ENCODE data around the gene CTXND1. TPM values are rescaled to one million over a fixed set of nuclear protein-coding genes. Genes with fewer than 3 reads are reported as not detected.

The CTXND1 gene
- total and polyA plus RNA-seq, 2 donors (not counting 1 experiment from before 2014, with no cell fraction given): under 0.01 to 0.01 TPM

DNA sequence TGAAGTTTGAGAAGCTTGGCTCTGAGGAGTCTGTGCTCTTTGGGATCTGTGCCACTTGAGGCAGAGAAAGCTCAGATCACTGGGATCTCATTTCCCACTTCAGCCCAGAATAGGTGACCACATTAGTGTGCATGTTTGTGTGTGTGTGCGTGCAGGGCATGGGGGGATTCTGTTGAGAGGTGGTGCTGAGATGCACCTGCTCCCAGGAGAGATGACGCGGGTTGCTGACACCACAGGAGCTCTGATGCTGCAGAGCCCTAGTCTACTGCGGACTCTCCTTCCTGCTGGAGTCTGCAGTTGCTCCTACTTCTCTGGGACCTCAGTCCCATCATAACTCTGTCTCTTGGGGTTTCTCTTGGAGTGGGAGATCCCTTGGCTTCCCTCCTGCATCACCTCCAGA is 14.7 kb upstream of the CTXND1 start:
- no peak for TF ChIP-seq EZH2 (IDR thresholded peaks at IDR 0.05; ENCODE audit: low read length, missing control alignments)
- TF ChIP-seq, protein P1, sequence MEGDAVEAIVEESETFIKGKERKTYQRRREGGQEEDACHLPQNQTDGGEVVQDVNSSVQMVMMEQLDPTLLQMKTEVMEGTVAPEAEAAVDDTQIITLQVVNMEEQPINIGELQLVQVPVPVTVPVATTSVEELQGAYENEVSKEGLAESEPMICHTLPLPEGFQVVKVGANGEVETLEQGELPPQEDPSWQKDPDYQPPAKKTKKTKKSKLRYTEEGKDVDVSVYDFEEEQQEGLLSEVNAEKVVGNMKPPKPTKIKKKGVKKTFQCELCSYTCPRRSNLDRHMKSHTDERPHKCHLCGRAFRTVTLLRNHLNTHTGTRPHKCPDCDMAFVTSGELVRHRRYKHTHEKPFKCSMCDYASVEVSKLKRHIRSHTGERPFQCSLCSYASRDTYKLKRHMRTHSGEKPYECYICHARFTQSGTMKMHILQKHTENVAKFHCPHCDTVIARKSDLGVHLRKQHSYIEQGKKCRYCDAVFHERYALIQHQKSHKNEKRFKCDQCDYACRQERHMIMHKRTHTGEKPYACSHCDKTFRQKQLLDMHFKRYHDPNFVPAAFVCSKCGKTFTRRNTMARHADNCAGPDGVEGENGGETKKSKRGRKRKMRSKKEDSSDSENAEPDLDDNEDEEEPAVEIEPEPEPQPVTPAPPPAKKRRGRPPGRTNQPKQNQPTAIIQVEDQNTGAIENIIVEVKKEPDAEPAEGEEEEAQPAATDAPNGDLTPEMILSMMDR (conservative IDR thresholded peaks at IDR 0.05 in 1 of 2, IDR thresholded peaks at IDR 0.05 in 1 of 2; ENCODE audit: low read depth in 1 of 2, low read length in 2 of 2): no peak
- no peaks in the 10 kb centered on the region for H3K36me3 ChIP-seq (ENCODE audit: control insufficient read depth, insufficient read depth, low read length)
- DNase-seq (ENCODE audit: low read depth in 2 of 2): no peak
- H3K4me2 ChIP-seq (ENCODE audit: extremely low read depth, insufficient read depth, low read length): no peak overlapping the region
- H4K20me1 ChIP-seq (ENCODE audit: control insufficient read depth, extremely low read depth, insufficient read depth, low read length): no peaks in the 10 kb centered on the region
- H3K4me3 ChIP-seq (replicated peaks in 1 of 4; ENCODE audit: control extremely low read depth in 1 of 4, insufficient read depth in 1 of 4, low read depth in 3 of 4, low read length in 4 of 4): no peak overlapping the region
- H3K27ac ChIP-seq (ENCODE audit: insufficient read depth, low read length): no peak overlapping the region
- no peaks in the 10 kb centered on the region for H3K4me1 ChIP-seq (ENCODE audit: control insufficient read depth, extremely low read depth, insufficient read depth, low read length)
- no peaks in the 10 kb centered on the region for H3K27me3 ChIP-seq (ENCODE audit: control insufficient read depth, insufficient read depth, low read length)
- no peak overlapping the region for H3K9ac ChIP-seq (ENCODE audit: insufficient read depth, low read length)
- no peaks in the 10 kb centered on the region for H3K9me3 ChIP-seq (ENCODE audit: control insufficient read depth, insufficient read depth, low read depth, low read length)
- no peaks in the 10 kb centered on the region for H3K79me2 ChIP-seq (ENCODE audit: control insufficient read depth, insufficient read depth, low read length)
- H2AFZ ChIP-seq (ENCODE audit: low read length): no peak overlapping the region

DNA sequence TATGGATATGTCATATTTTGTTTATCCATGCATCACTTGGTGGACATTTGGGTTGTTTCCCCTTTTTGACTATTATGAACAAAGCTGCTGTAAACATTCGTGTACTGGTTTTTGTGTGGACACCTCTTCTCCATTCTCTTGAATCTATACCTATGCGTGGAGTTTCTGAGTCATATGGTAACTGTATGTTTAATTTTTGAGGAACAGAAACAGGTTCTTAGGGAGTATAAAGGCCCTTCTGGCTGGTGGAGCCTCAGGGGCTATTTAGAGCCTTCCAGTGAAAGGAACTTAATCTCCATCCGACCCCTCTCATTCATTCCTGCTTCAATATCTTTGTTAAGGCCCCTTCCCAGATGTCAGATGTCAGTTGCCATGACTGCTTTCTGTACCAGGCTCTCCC is 14.1 kb upstream of the CTXND1 start:
- Histone ChIP-seq H3K79me2 (ENCODE audit: control insufficient read depth, insufficient read depth, low read length) (no peaks in the 10 kb centered on the region), H3K4me2 (ENCODE audit: extremely low read depth, insufficient read depth, low read length) (no peak overlapping the region), H3K27ac (ENCODE audit: insufficient read depth, low read length) (no peak overlapping the region), H3K27me3 (ENCODE audit: control insufficient read depth, insufficient read depth, low read length) (no peaks in the 10 kb centered on the region), H3K9me3 (ENCODE audit: control insufficient read depth, insufficient read depth, low read depth, low read length) (no peaks in the 10 kb centered on the region), H4K20me1 (ENCODE audit: control insufficient read depth, extremely low read depth, insufficient read depth, low read length) (no peaks in the 10 kb centered on the region), H3K4me1 (ENCODE audit: control insufficient read depth, extremely low read depth, insufficient read depth, low read length) (no peaks in the 10 kb centered on the region), H2AFZ (ENCODE audit: low read length) (no peak overlapping the region), H3K36me3 (ENCODE audit: control insufficient read depth, insufficient read depth, low read length) (no peaks in the 10 kb centered on the region), H3K9ac (ENCODE audit: insufficient read depth, low read length) (no peak overlapping the region), H3K4me3 (replicated peaks in 1 of 4; ENCODE audit: control extremely low read depth in 1 of 4, insufficient read depth in 1 of 4, low read depth in 3 of 4, low read length in 4 of 4) (no peak overlapping the region)
- TF ChIP-seq, protein P1 (conservative IDR thresholded peaks at IDR 0.05 in 1 of 2, IDR thresholded peaks at IDR 0.05 in 1 of 2; ENCODE audit: low read depth in 1 of 2, low read length in 2 of 2): no peak
- no peak for TF ChIP-seq EZH2 (IDR thresholded peaks at IDR 0.05; ENCODE audit: low read length, missing control alignments)
- no peak for DNase-seq (ENCODE audit: low read depth in 2 of 2)

DNA sequence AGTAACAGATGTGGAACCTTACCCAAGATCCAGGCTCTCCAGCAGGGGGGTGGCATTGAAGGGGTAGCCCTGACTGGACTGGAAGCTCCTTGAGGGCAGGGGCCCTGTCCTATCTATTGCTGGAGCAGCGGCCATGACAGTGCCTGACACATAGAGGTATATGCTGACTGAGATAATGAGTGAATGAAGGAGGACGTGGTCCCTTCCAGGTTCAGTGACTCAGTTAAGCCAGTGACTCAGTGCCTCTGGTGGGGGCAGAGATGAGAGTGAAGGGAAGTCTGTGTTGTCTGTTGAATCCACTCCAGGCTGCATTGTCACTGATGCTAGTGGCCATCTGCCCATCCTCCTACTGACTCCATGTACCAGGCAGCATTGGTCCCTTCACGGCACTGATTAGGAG is 13.0 kb upstream of the CTXND1 start:
- H3K27ac ChIP-seq (ENCODE audit: insufficient read depth, low read length): no peak overlapping the region
- no peaks in the 10 kb centered on the region for H3K4me1 ChIP-seq (ENCODE audit: control insufficient read depth, extremely low read depth, insufficient read depth, low read length)
- no peaks in the 10 kb centered on the region for H3K79me2 ChIP-seq (ENCODE audit: control insufficient read depth, insufficient read depth, low read length)
- TF ChIP-seq, protein P1 (conservative IDR thresholded peaks at IDR 0.05 in 1 of 2, IDR thresholded peaks at IDR 0.05 in 1 of 2; ENCODE audit: low read depth in 1 of 2, low read length in 2 of 2): no peak
- no peak for TF ChIP-seq EZH2 (IDR thresholded peaks at IDR 0.05; ENCODE audit: low read length, missing control alignments)
- no peak overlapping the region for H3K9ac ChIP-seq (ENCODE audit: insufficient read depth, low read length)
- H3K4me3 ChIP-seq (replicated peaks in 1 of 4; ENCODE audit: control extremely low read depth in 1 of 4, insufficient read depth in 1 of 4, low read depth in 3 of 4, low read length in 4 of 4): no peak overlapping the region
- H3K27me3 ChIP-seq (ENCODE audit: control insufficient read depth, insufficient read depth, low read length): no peaks in the 10 kb centered on the region
- H3K9me3 ChIP-seq (ENCODE audit: control insufficient read depth, insufficient read depth, low read depth, low read length): no peaks in the 10 kb centered on the region
- DNase-seq (ENCODE audit: low read depth in 2 of 2): no peak
- no peak overlapping the region for H3K4me2 ChIP-seq (ENCODE audit: extremely low read depth, insufficient read depth, low read length)
- no peaks in the 10 kb centered on the region for H4K20me1 ChIP-seq (ENCODE audit: control insufficient read depth, extremely low read depth, insufficient read depth, low read length)
- H2AFZ ChIP-seq (ENCODE audit: low read length): no peak overlapping the region
- no peaks in the 10 kb centered on the region for H3K36me3 ChIP-seq (ENCODE audit: control insufficient read depth, insufficient read depth, low read length)

Measured in fibroblast of lung (primary cell).